Activated T-helper 1 cell treated with anti-CD3 and anti-CD28 coated beads, Interleukin-12 subunit alpha, Interleukin-12 subunit beta, Interleukin-2, Interleukin-4 antibody, amounts not matched to agents 30 ng/mL and 10 ng/mL and 1 ng/mL, durations not matched to agents 14 hours and 24 hours and 36 hours (primary cell): ENCODE measurements around the gene KCTD17. TPM values are rescaled to one million over a fixed set of nuclear protein-coding genes. Genes with fewer than 3 reads are reported as not detected.

ENCODE experiments used
- DNase-seq: peaks from one replicate; pipeline ENCODE4 v3.0.0; 2021; ENCODE audit warnings: low spot score
- H3K27ac Mint-ChIP-seq: one replicate; pipeline ENCODE4 v1.8.0; 2021; ENCODE audit warnings: mild to moderate bottlenecking, mixed read lengths
- H3K27me3 Mint-ChIP-seq: one replicate; pipeline ENCODE4 v1.8.0; 2022; ENCODE audit warnings: mild to moderate bottlenecking, moderate library complexity, mixed read lengths; ENCODE audit not compliant: insufficient read depth
- H3K36me3 Mint-ChIP-seq: one replicate; pipeline ENCODE4 v1.8.0; 2021; ENCODE audit warnings: low read depth, mixed read lengths
- H3K4me1 Mint-ChIP-seq: one replicate; pipeline ENCODE4 v1.8.0; 2021; ENCODE audit warnings: low read depth, mixed read lengths
- H3K4me3 Mint-ChIP-seq: one replicate; pipeline ENCODE4 v1.8.0; 2021; ENCODE audit warnings: mild to moderate bottlenecking, moderate library complexity, mixed read lengths
- H3K9me3 Mint-ChIP-seq: one replicate; pipeline ENCODE4 v1.8.0; 2021; ENCODE audit warnings: mixed read lengths
- intact Hi-C: fragments of 100-400 bp; cut with micrococcal nuclease; formaldehyde crosslinking; loops from one replicate; pipeline ENCODE4 v1.15.1; 2024
- total RNA-seq: library from RNA; stranded (reverse); gene quantifications from 2 replicates; pipeline ENCODE4 v1.2.3, GENCODE V29; 2022

KCTD17 gene
- total RNA-seq, 1 donor from 2014 or later = 68.1 TPM

GRCh38 chr22:37023743-37024338 is 27.7 kb upstream of the KCTD17 start:
- Mint-ChIP-seq H3K4me1 (peaks cover 16% of the 10 kb centered on the region), H3K27me3 (no peaks in the 10 kb centered on the region), H3K27ac (no peak overlapping the region), H3K36me3 (peaks cover 7% of the 10 kb centered on the region), H3K9me3 (no peaks in the 10 kb centered on the region), H3K4me3 (no peak overlapping the region)
- intact Hi-C loops = no loop called here
- no peak for DNase-seq

GRCh38 chr22:37024339-37025157 is 27.0 kb upstream of the KCTD17 start:
- Mint-ChIP-seq H3K4me1 (peaks cover 16% of the 10 kb centered on the region), H3K4me3 (no peak overlapping the region), H3K27me3 (no peaks in the 10 kb centered on the region), H3K27ac (no peak overlapping the region), H3K36me3 (peaks cover 7% of the 10 kb centered on the region), H3K9me3 (no peaks in the 10 kb centered on the region)
- no peak for DNase-seq
- intact Hi-C loops = no loop called here

DNA sequence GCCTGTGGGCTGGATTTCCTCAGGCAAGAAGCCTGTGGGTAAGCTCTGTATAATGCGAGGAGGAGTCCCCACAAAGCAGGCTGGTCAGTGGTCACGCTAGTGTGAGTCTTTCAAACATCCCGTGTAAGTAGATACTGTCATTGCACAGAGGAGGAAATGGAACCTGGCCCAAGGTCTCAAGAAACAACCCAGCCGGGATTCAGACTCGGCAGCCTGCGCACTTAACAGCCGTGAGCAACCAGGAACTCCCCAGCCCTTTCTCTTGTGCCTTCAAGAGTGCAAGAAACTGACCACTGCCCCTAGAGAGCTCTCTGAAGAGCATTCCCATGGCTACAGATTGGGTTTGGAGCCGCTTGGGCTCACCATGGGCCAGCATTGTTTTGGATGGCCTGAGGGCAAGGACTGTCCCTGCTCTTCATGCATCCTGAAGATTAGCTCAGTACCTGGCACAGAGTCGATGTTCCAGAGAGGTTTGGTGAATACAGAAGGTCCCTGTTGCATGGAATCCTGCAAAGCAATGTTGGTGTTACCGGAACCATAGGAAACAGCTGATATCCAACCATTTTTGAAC is 26.0 kb upstream of the KCTD17 start:
- H3K9me3 Mint-ChIP-seq = no peaks in the 10 kb centered on the region
- H3K27ac Mint-ChIP-seq = no peak overlapping the region
- intact Hi-C loops = no loop called here
- no peaks in the 10 kb centered on the region for H3K27me3 Mint-ChIP-seq
- peaks cover 9% of the 10 kb centered on the region for H3K4me1 Mint-ChIP-seq
- H3K4me3 Mint-ChIP-seq = no peak overlapping the region
- peaks cover 7% of the 10 kb centered on the region for H3K36me3 Mint-ChIP-seq
- DNase-seq = no peak

DNA sequence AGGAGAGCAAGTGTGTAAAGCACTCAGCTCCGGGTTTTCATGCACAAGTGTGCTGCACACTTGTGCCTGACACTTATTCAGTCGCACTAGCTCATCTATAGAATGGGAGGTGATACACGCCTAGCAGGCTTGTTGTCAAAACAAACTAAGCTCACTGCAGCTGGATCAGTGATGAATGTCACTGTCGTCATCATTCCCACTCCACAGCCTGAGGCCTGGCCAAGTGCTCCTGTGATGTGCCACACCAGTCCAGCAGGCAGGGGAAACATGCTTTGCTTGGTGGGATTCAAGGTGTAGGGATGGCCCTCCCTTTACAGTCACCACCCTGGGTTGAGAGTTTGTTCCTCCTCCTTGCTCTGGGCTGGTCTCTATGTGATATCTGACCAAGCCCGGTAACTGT is 25.2 kb upstream of the KCTD17 start:
- Mint-ChIP-seq H3K27ac (no peak overlapping the region), H3K4me3 (no peak overlapping the region), H3K4me1 (peaks cover 8% of the 10 kb centered on the region), H3K36me3 (peaks cover 7% of the 10 kb centered on the region), H3K9me3 (no peaks in the 10 kb centered on the region), H3K27me3 (peaks cover 2% of the 10 kb centered on the region)
- DNase-seq = no peak
- intact Hi-C loops = no loop called here

GRCh38 chr22:37027556-37027955 is 24.0 kb upstream of the KCTD17 start:
- Mint-ChIP-seq H3K9me3 (no peaks in the 10 kb centered on the region), H3K27me3 (peaks cover 2% of the 10 kb centered on the region), H3K27ac (no peak overlapping the region), H3K36me3 (peaks cover 5% of the 10 kb centered on the region), H3K4me3 (no peak overlapping the region), H3K4me1 (no peaks in the 10 kb centered on the region)
- DNase-seq = no peak
- intact Hi-C loops = no loop called here

DNA sequence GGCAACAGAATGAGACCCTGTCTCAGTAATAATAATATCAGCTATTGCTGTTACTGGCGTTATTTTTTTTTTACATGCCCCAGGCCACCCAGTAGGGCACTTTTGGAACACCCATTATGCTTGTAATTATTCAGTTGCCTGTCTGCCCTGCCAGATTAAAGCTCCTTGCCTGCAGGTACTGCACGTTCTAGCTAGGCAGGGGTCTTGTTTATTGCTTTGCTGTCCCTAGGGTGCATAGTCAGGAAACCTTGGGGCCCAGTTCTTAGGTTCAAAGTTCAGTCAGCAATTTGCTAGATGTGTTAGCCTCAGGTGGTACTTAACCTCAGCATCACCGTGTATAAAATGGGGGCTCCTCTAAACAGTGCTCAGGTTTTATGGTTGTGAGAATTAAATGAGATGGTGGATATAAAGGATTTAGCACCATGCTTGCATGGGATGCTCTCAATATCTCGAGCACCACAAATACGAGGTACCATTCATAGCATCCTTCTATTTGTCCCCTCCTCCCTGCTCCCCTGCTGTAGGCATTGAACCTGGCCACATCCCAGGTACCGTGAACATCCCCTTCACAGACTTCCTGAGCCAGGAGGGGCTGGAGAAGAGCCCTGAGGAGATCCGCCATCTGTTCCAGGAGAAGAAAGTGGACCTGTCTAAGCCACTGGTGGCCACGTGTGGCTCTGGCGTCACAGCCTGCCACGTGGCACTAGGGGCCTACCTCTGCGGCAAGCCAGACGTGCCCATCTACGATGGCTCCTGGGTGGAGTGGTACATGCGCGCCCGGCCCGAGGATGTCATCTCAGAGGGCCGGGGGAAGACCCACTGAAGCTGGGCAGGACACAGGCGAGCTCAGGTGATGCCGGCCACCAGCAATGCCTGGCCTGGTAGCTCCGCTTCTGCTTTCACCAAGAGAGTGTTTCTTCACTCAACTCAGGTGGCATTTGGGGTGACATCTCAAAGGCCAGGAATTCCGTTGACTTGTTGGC is 22.6 kb upstream of the KCTD17 start:
- DNase-seq = no peak
- H3K27me3 Mint-ChIP-seq = peaks cover 2% of the 10 kb centered on the region
- no peaks in the 10 kb centered on the region for H3K9me3 Mint-ChIP-seq
- no peaks in the 10 kb centered on the region for H3K4me1 Mint-ChIP-seq
- intact Hi-C loops = no loop called here
- no peak overlapping the region for H3K4me3 Mint-ChIP-seq
- no peak overlapping the region for H3K27ac Mint-ChIP-seq
- peaks cover 5% of the 10 kb centered on the region for H3K36me3 Mint-ChIP-seq

DNA sequence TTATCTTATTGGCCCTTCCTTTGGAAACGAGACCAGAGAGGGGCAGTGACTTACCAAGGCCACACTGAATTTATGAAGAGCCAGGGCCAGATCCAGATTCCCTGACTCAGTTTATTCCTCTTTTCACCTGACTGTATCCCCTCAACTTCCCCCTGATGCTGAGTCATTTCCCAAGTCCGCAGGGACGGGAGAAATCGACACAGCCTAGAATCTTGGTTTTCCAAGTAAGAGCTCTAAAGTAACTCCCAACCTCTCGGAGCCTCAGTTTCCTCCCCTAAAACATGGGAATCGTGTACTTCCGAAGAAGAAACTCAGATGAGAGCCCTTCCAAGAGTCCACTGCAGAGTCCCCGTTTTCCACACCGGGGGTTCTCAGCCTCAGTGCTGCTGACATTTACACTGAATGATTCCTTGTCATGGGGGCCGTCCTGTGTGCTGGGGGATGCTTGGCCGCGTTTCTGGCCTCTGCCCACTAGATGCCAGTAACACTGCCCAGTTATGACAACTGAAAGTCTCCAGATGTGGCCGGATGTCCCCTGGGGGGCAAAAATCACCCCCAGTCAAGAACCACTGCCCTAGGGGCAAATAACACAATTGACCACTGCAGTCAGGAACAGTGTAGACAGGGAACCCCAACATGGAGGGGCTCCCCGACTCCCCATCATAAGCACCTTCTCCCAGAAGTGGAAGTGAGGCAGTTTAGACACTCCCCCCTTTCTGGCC is 20.8 kb upstream of the KCTD17 start:
- Mint-ChIP-seq H3K4me3 (no peak overlapping the region), H3K27me3 (peaks cover 4% of the 10 kb centered on the region), H3K36me3 (no peaks in the 10 kb centered on the region), H3K4me1 (no peaks in the 10 kb centered on the region), H3K27ac (no peak overlapping the region), H3K9me3 (no peaks in the 10 kb centered on the region)
- intact Hi-C loops = no loop called here
- no peak for DNase-seq

GRCh38 chr22:37032134-37032534 is 19.4 kb upstream of the KCTD17 start:
- H3K27ac Mint-ChIP-seq = no peak overlapping the region
- H3K27me3 Mint-ChIP-seq = peaks cover 4% of the 10 kb centered on the region
- no peak overlapping the region for H3K4me3 Mint-ChIP-seq
- H3K9me3 Mint-ChIP-seq = no peaks in the 10 kb centered on the region
- no peak for DNase-seq
- intact Hi-C loops = no loop called here
- no peaks in the 10 kb centered on the region for H3K4me1 Mint-ChIP-seq
- H3K36me3 Mint-ChIP-seq = no peaks in the 10 kb centered on the region

- Mint-ChIP-seq H3K4me1 (no peaks in the 10 kb centered on the region), H3K27ac (no peak overlapping the region), H3K27me3 (peaks cover 4% of the 10 kb centered on the region), H3K36me3 (no peaks in the 10 kb centered on the region), H3K9me3 (no peaks in the 10 kb centered on the region), H3K4me3 (no peak overlapping the region)
- intact Hi-C loops = no loop called here
- DNase-seq = no peak
Observed at GRCh38 chr22:37032535-37033460, 18.7 kb upstream of the KCTD17 start.

- Mint-ChIP-seq H3K4me3 (no peak overlapping the region), H3K27ac (no peak overlapping the region), H3K36me3 (no peaks in the 10 kb centered on the region), H3K4me1 (no peaks in the 10 kb centered on the region), H3K27me3 (peaks cover 4% of the 10 kb centered on the region), H3K9me3 (no peaks in the 10 kb centered on the region)
- no peak for DNase-seq
- intact Hi-C loops = no loop called here
Observed at GRCh38 chr22:37033605-37034430, 17.7 kb upstream of the KCTD17 start.
